Effector memory CD8-positive, alpha-beta T cell (primary cell): ENCODE measurements around the gene METAP1D.
A peak's percentile ranks its signal among the peaks of the same experiment; 100 is the strongest.

Source experiments
- ATAC-seq: fragments of 150-1000 bp; cut with Tn5 transposase; replicated peaks from 2 replicates; pipeline ENCODE4 v1.10.0; 2021; ENCODE audit warnings: mild to moderate bottlenecking, moderate library complexity
- DNase-seq, 3 experiments: peaks; one replicate each; pipeline ENCODE4 v3.0.0; 2021
- H3K27ac Mint-ChIP-seq, 2 donors: one replicate each; pipeline ENCODE4 v1.8.0; 2022; ENCODE audit warnings: mild to moderate bottlenecking in 2 of 2, mixed read lengths in 2 of 2, moderate library complexity in 2 of 2
- H3K27me3 Mint-ChIP-seq, 2 donors: one replicate each; pipeline ENCODE4 v1.8.0; 2022; ENCODE audit warnings: mixed read lengths in 2 of 2
- H3K36me3 Mint-ChIP-seq: one replicate; pipeline ENCODE4 v1.8.0; 2022; ENCODE audit warnings: mild to moderate bottlenecking, moderate library complexity, mixed read lengths; ENCODE audit not compliant: insufficient read depth
- H3K4me1 Mint-ChIP-seq, 2 donors: one replicate each; pipeline ENCODE4 v1.8.0; 2022; ENCODE audit warnings: low read depth in 2 of 2, mixed read lengths in 2 of 2
- H3K4me3 Mint-ChIP-seq, 2 donors: one replicate each; pipeline ENCODE4 v1.8.0; 2022; ENCODE audit warnings: mild to moderate bottlenecking in 2 of 2, mixed read lengths in 2 of 2, moderate library complexity in 2 of 2
- H3K9me3 Mint-ChIP-seq, 2 donors: one replicate each; pipeline ENCODE4 v1.8.0; 2022; ENCODE audit warnings: mixed read lengths in 2 of 2

Gene METAP1D

GRCh38 chr2:172089005-172089504 lies 89.3 kb downstream of the METAP1D start:
- peaks cover 95 to 100% of the 10 kb centered on the region in 2 donors for H3K27me3 Mint-ChIP-seq
- no peak overlapping the region for H3K27ac Mint-ChIP-seq
- ATAC-seq (no peak), DNase-seq (no peak)
- no peaks in the 10 kb centered on the region for H3K9me3 Mint-ChIP-seq
- H3K4me3 Mint-ChIP-seq = no peak overlapping the region
- H3K4me1 Mint-ChIP-seq = peaks cover 43 to 47% of the 10 kb centered on the region in 2 donors
- H3K36me3 Mint-ChIP-seq = peaks cover 80% of the 10 kb centered on the region

- ATAC-seq = no peak
Measured at GRCh38 chr2:172089633-172090032, 89.9 kb downstream of the METAP1D start.

GRCh38 chr2:172090044-172090961 lies 90.5 kb downstream of the METAP1D start:
- Mint-ChIP-seq H3K36me3 (peaks cover 73% of the 10 kb centered on the region), H3K4me3 (no peak overlapping the region), H3K27me3 (peaks cover 89 to 97% of the 10 kb centered on the region in 2 donors), H3K4me1 (peaks cover 33 to 37% of the 10 kb centered on the region in 2 donors), H3K27ac (no peak overlapping the region), H3K9me3 (no peaks in the 10 kb centered on the region)
- no peak for ATAC-seq
- DNase-seq = no peak

More at GRCh38 chr2:172089633-172090032, 89.9 kb downstream of the METAP1D start:
- H3K4me1 Mint-ChIP-seq = peaks cover 37 to 41% of the 10 kb centered on the region in 2 donors
- H3K36me3 Mint-ChIP-seq = peaks cover 77% of the 10 kb centered on the region
- no peak for DNase-seq
- peaks cover 91 to 97% of the 10 kb centered on the region in 2 donors for H3K27me3 Mint-ChIP-seq
- no peak overlapping the region for H3K4me3 Mint-ChIP-seq
- no peaks in the 10 kb centered on the region for H3K9me3 Mint-ChIP-seq
- no peak overlapping the region for H3K27ac Mint-ChIP-seq

- DNase-seq (no peak), ATAC-seq (no peak)
- H3K36me3 Mint-ChIP-seq = peaks cover 69% of the 10 kb centered on the region
- no peak overlapping the region for H3K27ac Mint-ChIP-seq
- H3K27me3 Mint-ChIP-seq = peaks cover 89 to 97% of the 10 kb centered on the region in 2 donors
- peaks cover 35 to 39% of the 10 kb centered on the region in 2 donors for H3K4me1 Mint-ChIP-seq
- no peak overlapping the region for H3K4me3 Mint-ChIP-seq
- no peaks in the 10 kb centered on the region for H3K9me3 Mint-ChIP-seq
Measured at GRCh38 chr2:172091000-172091641, 91.4 kb downstream of the METAP1D start.

GRCh38 chr2:172091761-172092566 lies 92.2 kb downstream of the METAP1D start:
- H3K4me3 Mint-ChIP-seq = no peak overlapping the region
- peaks cover 89 to 97% of the 10 kb centered on the region in 2 donors for H3K27me3 Mint-ChIP-seq
- peaks cover 36 to 40% of the 10 kb centered on the region in 2 donors for H3K4me1 Mint-ChIP-seq
- peaks cover 61% of the 10 kb centered on the region for H3K36me3 Mint-ChIP-seq
- H3K27ac Mint-ChIP-seq = no peak overlapping the region
- no peaks in the 10 kb centered on the region for H3K9me3 Mint-ChIP-seq
- no peak for ATAC-seq
- DNase-seq = no peak

- DNase-seq (no peak), ATAC-seq (no peak)
- peak overlapping the region in 1 of 2 donors; percentile 30 for H3K4me3 Mint-ChIP-seq
- peak overlapping the region; percentile 55 to 70 for H3K27ac Mint-ChIP-seq
- peaks cover 32% of the 10 kb centered on the region in 2 donors for H3K4me1 Mint-ChIP-seq
- H3K27me3 Mint-ChIP-seq = peaks cover 88 to 97% of the 10 kb centered on the region in 2 donors
- H3K9me3 Mint-ChIP-seq = no peaks in the 10 kb centered on the region
- peaks cover 52% of the 10 kb centered on the region for H3K36me3 Mint-ChIP-seq
Measured at GRCh38 chr2:172092716-172093415, 93.1 kb downstream of the METAP1D start.

GRCh38 chr2:172093416-172094293 lies 93.9 kb downstream of the METAP1D start:
- Mint-ChIP-seq H3K9me3 (no peaks in the 10 kb centered on the region), H3K27me3 (peaks cover 85 to 96% of the 10 kb centered on the region in 2 donors), H3K4me3 (peak overlapping the region; percentile 83 to 85), H3K36me3 (peaks cover 48% of the 10 kb centered on the region), H3K27ac (peak overlapping the region; percentile 55 to 70), H3K4me1 (peaks cover 28% of the 10 kb centered on the region in 2 donors)
- DNase-seq = no peak
- ATAC-seq = no peak

- Mint-ChIP-seq H3K4me3 (peak overlapping the region; percentile 83 to 85), H3K36me3 (peaks cover 48% of the 10 kb centered on the region), H3K27me3 (peaks cover 79 to 93% of the 10 kb centered on the region in 2 donors), H3K27ac (peak overlapping the region in 1 of 2 donors; percentile 70), H3K4me1 (peaks cover 27 to 30% of the 10 kb centered on the region in 2 donors), H3K9me3 (no peaks in the 10 kb centered on the region)
- ATAC-seq (no peak), DNase-seq (no peak)
Measured at GRCh38 chr2:172094294-172095145, 94.8 kb downstream of the METAP1D start.

- peak; percentile 91 for ATAC-seq
- peak; percentile 76 to 84 (median 79) for DNase-seq
- H3K4me1 Mint-ChIP-seq = peaks cover 27 to 29% of the 10 kb centered on the region in 2 donors
- H3K36me3 Mint-ChIP-seq = peaks cover 50% of the 10 kb centered on the region
- peak overlapping the region; percentile 46 to 85 for H3K27ac Mint-ChIP-seq
- peaks cover 71 to 85% of the 10 kb centered on the region in 2 donors for H3K27me3 Mint-ChIP-seq
- H3K4me3 Mint-ChIP-seq = peak overlapping the region; percentile 83 to 85
- H3K9me3 Mint-ChIP-seq = no peaks in the 10 kb centered on the region
Measured at GRCh38 chr2:172095146-172095904, 95.6 kb downstream of the METAP1D start.

- Mint-ChIP-seq H3K4me3 (peak overlapping the region; percentile 83 to 85), H3K36me3 (peaks cover 55% of the 10 kb centered on the region), H3K4me1 (peaks cover 32 to 34% of the 10 kb centered on the region in 2 donors), H3K9me3 (no peaks in the 10 kb centered on the region), H3K27ac (peak overlapping the region in 1 of 2 donors; percentile 46), H3K27me3 (peaks cover 72 to 85% of the 10 kb centered on the region in 2 donors)
- ATAC-seq (no peak), DNase-seq (no peak)
Measured at GRCh38 chr2:172095905-172096625, 96.3 kb downstream of the METAP1D start.
